Adipocyte (in vitro differentiated cells): ENCODE results near the gene CD300H.

Experiments
- DNase-seq: peaks from one replicate; pipeline ENCODE4 v3.0.0-alpha.2; 2015; ENCODE audit warnings: low read depth
- H3K27me3 ChIP-seq: replicated peaks from 2 replicates; pipeline ENCODE4 v1.7.0; 2013; ENCODE audit warnings: mild to moderate bottlenecking, low read length, moderate library complexity; ENCODE audit not compliant: control insufficient read depth, insufficient read depth
- H3K36me3 ChIP-seq: 2 replicates; pipeline ENCODE4 v1.7.0; 2013; ENCODE audit warnings: low read length, mild to moderate bottlenecking, moderate library complexity; ENCODE audit not compliant: control insufficient read depth, insufficient read depth, severe bottlenecking
- H3K4me1 ChIP-seq: 2 replicates; pipeline ENCODE4 v1.7.0; 2013; ENCODE audit warnings: mild to moderate bottlenecking, low read length, moderate library complexity; ENCODE audit not compliant: control insufficient read depth, insufficient read depth
- H3K4me3 ChIP-seq: 2 replicates; pipeline ENCODE4 v1.7.0; 2013; ENCODE audit warnings: mild to moderate bottlenecking, low read length, moderate library complexity
- H3K9ac ChIP-seq: 2 replicates; pipeline ENCODE4 v1.7.0; 2013; ENCODE audit warnings: mild to moderate bottlenecking, low read length, moderate library complexity
- H3K9me3 ChIP-seq: 2 replicates; pipeline ENCODE4 v1.7.0; 2013; ENCODE audit warnings: mild to moderate bottlenecking, low read length, moderate library complexity; ENCODE audit not compliant: control insufficient read depth

CD300H gene

GRCh38 chr17:74546586-74546985 lies 20.7 kb downstream of the CD300H start:
- Histone ChIP-seq H3K27me3 (peaks cover 38% of the 10 kb centered on the region), H3K9me3 (no peaks in the 10 kb centered on the region), H3K4me1 (no peaks in the 10 kb centered on the region), H3K36me3 (no peaks in the 10 kb centered on the region), H3K4me3 (no peak overlapping the region), H3K9ac (no peak overlapping the region)
- no peak for DNase-seq

DNA sequence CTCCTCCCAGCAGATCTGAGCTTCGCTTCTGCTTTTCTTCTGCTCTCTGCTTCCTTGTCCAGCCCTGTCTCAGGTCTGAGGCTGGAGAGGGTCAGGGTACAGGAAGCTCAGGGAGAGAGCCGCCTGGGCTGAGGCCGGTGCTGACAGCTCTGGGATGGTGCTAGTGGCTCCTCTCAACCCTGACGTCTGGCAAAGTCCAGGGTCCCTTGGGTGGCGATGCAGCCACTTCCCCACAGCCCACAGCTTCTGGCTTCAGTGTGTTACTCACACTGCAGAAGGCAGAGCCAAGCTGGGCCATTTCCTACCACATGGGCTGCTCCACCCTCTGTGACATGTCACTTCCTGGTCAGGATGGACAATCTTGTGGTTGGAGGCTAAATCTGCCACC lies 21.5 kb downstream of the CD300H start, which contains the start of gene CD300C:
Gene CD300C, minus strand, starts transcription at position 273 of the 388 bp plus-strand sequence. CDS start 333 bp downstream, outside the sequence.
- H3K4me3 ChIP-seq: no peak within 1 kb of the TSS
- H3K36me3 ChIP-seq: no peaks in the 10 kb centered on the region
- no peaks in the 10 kb centered on the region for H3K4me1 ChIP-seq
- DNase-seq: no peak
- H3K9me3 ChIP-seq: no peaks in the 10 kb centered on the region
- H3K27me3 ChIP-seq: peaks cover 40% of the 10 kb centered on the region
- no peak within 1 kb of the TSS for H3K9ac ChIP-seq

DNA sequence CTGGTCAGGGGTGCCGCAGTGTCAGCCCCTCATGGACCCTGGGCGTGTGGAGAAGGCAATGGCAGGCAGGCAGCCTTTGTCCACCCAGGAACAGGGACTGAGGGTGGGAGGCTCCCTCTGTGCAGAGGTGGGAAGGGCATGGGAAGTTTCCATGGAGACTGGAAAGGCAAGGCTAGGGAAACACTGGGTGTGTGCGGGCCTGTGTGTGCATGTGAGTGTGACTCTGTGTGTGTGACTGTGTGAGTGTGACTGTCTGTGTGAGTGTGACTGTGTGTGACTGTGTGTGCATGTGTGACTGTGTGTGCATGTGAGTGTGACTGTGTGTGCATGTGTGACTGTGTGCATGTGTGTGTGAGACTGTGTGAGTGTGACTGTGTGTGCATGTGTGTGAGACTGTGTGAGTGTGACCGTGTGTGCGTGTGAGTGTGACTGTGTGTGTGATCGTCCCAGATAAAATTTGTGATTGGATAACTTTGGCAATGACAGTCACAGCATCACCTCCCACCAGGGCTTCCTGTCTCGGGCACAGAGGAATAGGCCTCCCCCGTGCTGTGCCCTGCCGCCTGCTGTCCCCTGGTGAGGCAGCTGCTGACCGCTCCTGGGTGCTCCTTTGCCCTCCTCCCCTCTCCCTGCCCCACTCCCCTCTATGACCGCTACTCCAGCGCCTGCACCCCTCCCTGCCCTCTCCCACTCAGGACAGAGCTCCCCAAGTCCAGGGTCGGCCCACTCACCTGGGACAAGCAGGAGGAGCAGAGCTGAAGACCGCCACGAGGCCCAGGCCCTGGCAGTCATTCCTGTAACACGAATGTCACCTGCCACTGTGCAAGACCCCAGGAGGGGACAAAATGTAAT lies 22.1 kb downstream of the CD300H start:
- Histone ChIP-seq H3K4me1 (no peaks in the 10 kb centered on the region), H3K36me3 (no peaks in the 10 kb centered on the region), H3K9ac (no peak overlapping the region), H3K4me3 (no peak overlapping the region), H3K9me3 (no peaks in the 10 kb centered on the region), H3K27me3 (peaks cover 45% of the 10 kb centered on the region)
- DNase-seq: no peak

- no peak for DNase-seq
- no peak overlapping the region for H3K9ac ChIP-seq
- no peaks in the 10 kb centered on the region for H3K36me3 ChIP-seq
- H3K4me3 ChIP-seq: no peak overlapping the region
- no peaks in the 10 kb centered on the region for H3K9me3 ChIP-seq
- H3K27me3 ChIP-seq: peaks cover 47% of the 10 kb centered on the region
- H3K4me1 ChIP-seq: no peaks in the 10 kb centered on the region
Measured at GRCh38 chr17:74543891-74544760, 23.2 kb downstream of the CD300H start.

GRCh38 chr17:74543406-74543805 lies 23.9 kb downstream of the CD300H start:
- no peak for DNase-seq
- Histone ChIP-seq H3K36me3 (no peaks in the 10 kb centered on the region), H3K4me3 (no peak overlapping the region), H3K4me1 (no peaks in the 10 kb centered on the region), H3K9me3 (no peaks in the 10 kb centered on the region), H3K9ac (no peak overlapping the region), H3K27me3 (peaks cover 48% of the 10 kb centered on the region)

GRCh38 chr17:74542727-74543383 lies 24.5 kb downstream of the CD300H start:
- no peaks in the 10 kb centered on the region for H3K36me3 ChIP-seq
- no peak for DNase-seq
- H3K9ac ChIP-seq: no peak overlapping the region
- H3K9me3 ChIP-seq: no peaks in the 10 kb centered on the region
- H3K27me3 ChIP-seq: peaks cover 51% of the 10 kb centered on the region
- no peaks in the 10 kb centered on the region for H3K4me1 ChIP-seq
- H3K4me3 ChIP-seq: no peak overlapping the region

DNA sequence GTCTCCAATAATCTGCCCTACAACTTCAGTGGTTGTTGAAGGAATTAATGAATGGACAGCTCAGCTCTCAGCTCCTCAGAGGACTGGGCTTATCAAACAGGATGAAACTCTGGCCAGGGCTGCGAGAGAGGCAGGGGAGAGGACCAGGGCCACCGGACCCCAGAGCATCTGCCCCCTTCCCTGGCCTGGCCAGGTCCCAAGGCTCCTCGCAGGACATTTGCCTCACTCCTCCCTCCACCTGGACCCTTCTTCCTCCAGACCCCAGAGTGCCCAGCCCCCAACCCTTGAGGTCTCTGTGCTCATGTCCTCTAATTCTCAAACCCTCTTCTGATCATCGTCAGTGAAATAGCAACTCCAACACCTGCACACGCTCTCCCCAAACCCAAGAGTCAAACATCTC lies 25.1 kb downstream of the CD300H start:
- no peak for DNase-seq
- Histone ChIP-seq H3K36me3 (no peaks in the 10 kb centered on the region), H3K27me3 (peaks cover 53% of the 10 kb centered on the region), H3K9me3 (no peaks in the 10 kb centered on the region), H3K4me1 (no peaks in the 10 kb centered on the region), H3K4me3 (no peak overlapping the region), H3K9ac (no peak overlapping the region)

GRCh38 chr17:74541176-74542111 lies 25.9 kb downstream of the CD300H start:
- no peaks in the 10 kb centered on the region for H3K36me3 ChIP-seq
- H3K9ac ChIP-seq: no peak overlapping the region
- H3K4me1 ChIP-seq: no peaks in the 10 kb centered on the region
- peaks cover 60% of the 10 kb centered on the region for H3K27me3 ChIP-seq
- H3K9me3 ChIP-seq: no peaks in the 10 kb centered on the region
- H3K4me3 ChIP-seq: no peak overlapping the region
- no peak for DNase-seq

DNA sequence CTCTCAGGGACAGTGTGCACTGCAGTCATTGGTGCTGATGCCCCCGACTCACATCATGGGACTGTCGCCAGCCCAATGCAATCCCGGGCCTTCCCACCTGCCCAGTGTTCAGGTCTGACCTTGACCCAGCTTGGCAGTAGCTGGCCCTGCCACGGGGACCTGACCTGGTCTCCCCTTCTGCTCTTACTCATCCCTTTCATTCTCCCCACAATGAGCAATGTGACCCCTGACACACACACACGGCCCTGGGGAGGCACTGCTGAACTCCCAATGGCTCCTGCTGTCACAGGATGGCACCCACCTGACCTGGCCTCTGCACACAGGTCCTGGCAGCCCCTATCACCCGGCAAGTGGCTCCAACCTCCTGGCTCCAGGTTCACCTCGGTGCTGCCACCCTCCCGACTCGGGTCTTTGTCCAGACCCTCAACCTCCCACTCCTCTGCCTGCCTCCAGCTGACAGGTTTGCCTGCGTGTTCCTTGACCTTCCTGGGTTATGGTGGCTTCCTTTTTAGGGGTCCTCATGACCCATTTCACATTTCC lies 28.0 kb downstream of the CD300H start:
- Histone ChIP-seq H3K9ac (no peak overlapping the region), H3K9me3 (no peaks in the 10 kb centered on the region), H3K4me1 (no peaks in the 10 kb centered on the region), H3K27me3 (peaks cover 65% of the 10 kb centered on the region), H3K4me3 (no peak overlapping the region), H3K36me3 (no peaks in the 10 kb centered on the region)
- DNase-seq: no peak

GRCh38 chr17:74536890-74537289 lies 30.4 kb downstream of the CD300H start:
- no peak overlapping the region for H3K4me3 ChIP-seq
- H3K9ac ChIP-seq: no peak overlapping the region
- no peaks in the 10 kb centered on the region for H3K36me3 ChIP-seq
- peaks cover 53% of the 10 kb centered on the region for H3K27me3 ChIP-seq
- H3K4me1 ChIP-seq: peaks cover 6% of the 10 kb centered on the region
- no peaks in the 10 kb centered on the region for H3K9me3 ChIP-seq
- DNase-seq: no peak
